ENCODE measurements around the gene RNU6-1. TPM values are rescaled to one million over a fixed set of nuclear protein-coding genes. Genes with fewer than 3 reads are reported as not detected.

The RNU6-1 gene
- total RNA-seq, 6 donors from 2014 or later: not detected

DNA sequence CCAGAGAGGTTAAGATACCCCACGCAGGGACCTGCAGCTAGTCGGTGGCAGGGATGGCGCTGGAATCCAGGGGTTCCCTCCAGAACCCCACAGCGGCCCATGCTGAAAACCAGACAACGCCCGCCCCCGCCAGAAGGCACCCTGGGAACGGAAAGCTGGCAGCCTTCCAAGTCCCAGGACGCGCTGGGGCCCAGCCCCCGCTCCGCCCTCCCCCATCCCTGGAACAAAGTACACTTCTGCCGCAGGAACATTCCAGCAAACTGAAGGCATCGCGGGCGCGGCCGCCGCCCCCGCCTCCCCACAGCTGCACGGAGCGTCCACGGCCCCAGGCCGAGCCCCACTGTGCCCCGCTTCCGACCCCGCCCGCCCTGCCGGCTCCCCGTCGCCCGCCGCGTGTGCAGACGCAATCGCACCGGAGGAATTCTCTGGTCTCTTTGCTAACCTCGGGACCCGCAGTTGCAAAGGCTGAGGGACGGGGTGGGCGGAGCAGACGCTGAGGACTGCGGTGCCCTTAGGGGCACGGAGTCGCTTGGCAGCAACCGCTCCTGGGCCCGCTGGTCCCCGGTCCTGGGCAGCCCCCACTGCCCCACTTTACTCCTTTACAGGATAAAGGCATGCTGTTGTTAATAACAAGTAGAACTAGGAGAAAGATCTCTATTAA lies 44.8 kb upstream of the RNU6-1 start:
- H3K4me1 ChIP-seq: peaks cover 14 to 46% (median 23%) of the 10 kb centered on the region in 4 donors
- WGBS, 2 donors: 2 to 3% methylated on average over 17 to 29 of the region's 48 CpGs
- peak overlapping the region; percentile 75 to 83 (median 80) for H3K27ac ChIP-seq
- ATAC-seq (ENCODE audit: low FRiP score in 2 of 2) (peak; percentile 93 to 96), DNase-seq (peak; percentile 84 to 96)
- H3K9me3 ChIP-seq: no peaks in the 10 kb centered on the region
- H3K4me3 ChIP-seq: peak overlapping the region in 3 of 4 donors; percentile 44 to 56 (median 48)
- H3K36me3 ChIP-seq: no peaks in the 10 kb centered on the region
- TF ChIP-seq POLR2AphosphoS5 (IDR thresholded peaks at IDR 0.05) (peak; percentile 30 to 64), POLR2A (IDR thresholded peaks at IDR 0.05) (peak in 2 of 4 donors; percentile 20 to 58), EP300 (IDR thresholded peaks at IDR 0.05) (peak in 2 of 4 donors; percentile 54 to 63)
- TF ChIP-seq, protein P1, sequence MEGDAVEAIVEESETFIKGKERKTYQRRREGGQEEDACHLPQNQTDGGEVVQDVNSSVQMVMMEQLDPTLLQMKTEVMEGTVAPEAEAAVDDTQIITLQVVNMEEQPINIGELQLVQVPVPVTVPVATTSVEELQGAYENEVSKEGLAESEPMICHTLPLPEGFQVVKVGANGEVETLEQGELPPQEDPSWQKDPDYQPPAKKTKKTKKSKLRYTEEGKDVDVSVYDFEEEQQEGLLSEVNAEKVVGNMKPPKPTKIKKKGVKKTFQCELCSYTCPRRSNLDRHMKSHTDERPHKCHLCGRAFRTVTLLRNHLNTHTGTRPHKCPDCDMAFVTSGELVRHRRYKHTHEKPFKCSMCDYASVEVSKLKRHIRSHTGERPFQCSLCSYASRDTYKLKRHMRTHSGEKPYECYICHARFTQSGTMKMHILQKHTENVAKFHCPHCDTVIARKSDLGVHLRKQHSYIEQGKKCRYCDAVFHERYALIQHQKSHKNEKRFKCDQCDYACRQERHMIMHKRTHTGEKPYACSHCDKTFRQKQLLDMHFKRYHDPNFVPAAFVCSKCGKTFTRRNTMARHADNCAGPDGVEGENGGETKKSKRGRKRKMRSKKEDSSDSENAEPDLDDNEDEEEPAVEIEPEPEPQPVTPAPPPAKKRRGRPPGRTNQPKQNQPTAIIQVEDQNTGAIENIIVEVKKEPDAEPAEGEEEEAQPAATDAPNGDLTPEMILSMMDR (IDR thresholded peaks at IDR 0.05): no peak
- no peaks in the 10 kb centered on the region for H3K27me3 ChIP-seq

DNA sequence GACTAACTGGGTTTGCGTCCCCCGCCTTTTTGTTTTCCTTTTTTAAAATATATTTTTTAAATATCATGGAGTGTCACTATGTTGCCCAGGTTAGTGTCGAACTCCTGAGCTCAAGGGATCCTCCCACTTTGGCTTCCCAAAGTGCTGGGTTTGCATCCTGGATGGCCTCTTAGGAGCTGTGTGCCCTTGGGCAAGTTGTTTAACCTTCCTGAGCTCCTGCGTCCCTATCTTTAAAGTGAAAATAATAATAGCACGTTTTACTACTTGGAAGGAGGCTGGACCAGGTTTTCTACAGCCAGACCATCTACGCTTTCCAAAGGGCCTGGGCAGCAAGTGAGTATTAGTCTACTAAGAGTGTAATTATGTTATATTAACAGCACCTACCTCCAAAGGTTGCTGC lies 44.2 kb upstream of the RNU6-1 start:
- H3K27ac ChIP-seq: peak overlapping the region; percentile 75 to 83 (median 80)
- no peaks in the 10 kb centered on the region for H3K27me3 ChIP-seq
- H3K4me1 ChIP-seq: peaks cover 14 to 46% (median 23%) of the 10 kb centered on the region in 4 donors
- H3K4me3 ChIP-seq: peak overlapping the region in 3 of 4 donors; percentile 44 to 56 (median 48)
- WGBS, 2 donors: 67 to 69% methylated on average over 6 of the region's 6 CpGs
- ATAC-seq (ENCODE audit: low FRiP score in 2 of 2) (no peak), DNase-seq (no peak)
- no peaks in the 10 kb centered on the region for H3K36me3 ChIP-seq
- H3K9me3 ChIP-seq: no peaks in the 10 kb centered on the region
- TF ChIP-seq POLR2A (IDR thresholded peaks at IDR 0.05) (no peak), POLR2AphosphoS5 (IDR thresholded peaks at IDR 0.05) (no peak), EP300 (IDR thresholded peaks at IDR 0.05) (no peak)
- TF ChIP-seq, protein P1 (IDR thresholded peaks at IDR 0.05): no peak

GRCh38 chr15:67883234-67883773 lies 43.5 kb upstream of the RNU6-1 start:
- H3K27ac ChIP-seq: peak overlapping the region in 1 of 4 donors; percentile 82
- TF ChIP-seq POLR2AphosphoS5 (IDR thresholded peaks at IDR 0.05): no peak
- TF ChIP-seq, protein P1 (IDR thresholded peaks at IDR 0.05): no peak
- TF ChIP-seq POLR2A (IDR thresholded peaks at IDR 0.05): no peak
- TF ChIP-seq EP300 (IDR thresholded peaks at IDR 0.05): no peak
- no peaks in the 10 kb centered on the region for H3K27me3 ChIP-seq
- H3K36me3 ChIP-seq: no peaks in the 10 kb centered on the region
- whole genome bisulfite sequencing, 2 donors: 59 to 66% methylated on average over 7 to 10 of the region's 10 CpGs
- no peak overlapping the region for H3K4me3 ChIP-seq
- H3K9me3 ChIP-seq: no peaks in the 10 kb centered on the region
- peaks cover 14 to 46% (median 23%) of the 10 kb centered on the region in 4 donors for H3K4me1 ChIP-seq
- no peak for DNase-seq
- no peak for ATAC-seq (ENCODE audit: low FRiP score in 2 of 2)

GRCh38 chr15:67882487-67883233 lies 42.8 kb upstream of the RNU6-1 start:
- no peaks in the 10 kb centered on the region for H3K9me3 ChIP-seq
- ATAC-seq (ENCODE audit: low FRiP score in 2 of 2) (peak in 1 of 2 donors; percentile 43), DNase-seq (peak in 1 of 2 donors; percentile 42)
- peaks cover 14 to 46% (median 23%) of the 10 kb centered on the region in 4 donors for H3K4me1 ChIP-seq
- no peaks in the 10 kb centered on the region for H3K36me3 ChIP-seq
- peak overlapping the region in 3 of 4 donors; percentile 30 to 82 (median 39) for H3K27ac ChIP-seq
- WGBS, 2 donors: 59 to 71% methylated on average over 8 of the region's 8 CpGs
- no peaks in the 10 kb centered on the region for H3K27me3 ChIP-seq
- no peak overlapping the region for H3K4me3 ChIP-seq
- TF ChIP-seq POLR2A (IDR thresholded peaks at IDR 0.05) (no peak), POLR2AphosphoS5 (IDR thresholded peaks at IDR 0.05) (no peak), EP300 (IDR thresholded peaks at IDR 0.05) (no peak)
- TF ChIP-seq, protein P1 (IDR thresholded peaks at IDR 0.05): no peak

Measured in upper lobe of left lung (tissue), 6 donors.